ENCODE data around the gene CREBBP. TPM values are rescaled to one million over a fixed set of nuclear protein-coding genes. Genes with fewer than 3 reads are reported as not detected.

CREBBP gene
- total and polyA plus RNA-seq, 2 donors (not counting 3 experiments of a cell fraction or from before 2014, with no cell fraction given): 13.8 to 72.7 TPM

DNA sequence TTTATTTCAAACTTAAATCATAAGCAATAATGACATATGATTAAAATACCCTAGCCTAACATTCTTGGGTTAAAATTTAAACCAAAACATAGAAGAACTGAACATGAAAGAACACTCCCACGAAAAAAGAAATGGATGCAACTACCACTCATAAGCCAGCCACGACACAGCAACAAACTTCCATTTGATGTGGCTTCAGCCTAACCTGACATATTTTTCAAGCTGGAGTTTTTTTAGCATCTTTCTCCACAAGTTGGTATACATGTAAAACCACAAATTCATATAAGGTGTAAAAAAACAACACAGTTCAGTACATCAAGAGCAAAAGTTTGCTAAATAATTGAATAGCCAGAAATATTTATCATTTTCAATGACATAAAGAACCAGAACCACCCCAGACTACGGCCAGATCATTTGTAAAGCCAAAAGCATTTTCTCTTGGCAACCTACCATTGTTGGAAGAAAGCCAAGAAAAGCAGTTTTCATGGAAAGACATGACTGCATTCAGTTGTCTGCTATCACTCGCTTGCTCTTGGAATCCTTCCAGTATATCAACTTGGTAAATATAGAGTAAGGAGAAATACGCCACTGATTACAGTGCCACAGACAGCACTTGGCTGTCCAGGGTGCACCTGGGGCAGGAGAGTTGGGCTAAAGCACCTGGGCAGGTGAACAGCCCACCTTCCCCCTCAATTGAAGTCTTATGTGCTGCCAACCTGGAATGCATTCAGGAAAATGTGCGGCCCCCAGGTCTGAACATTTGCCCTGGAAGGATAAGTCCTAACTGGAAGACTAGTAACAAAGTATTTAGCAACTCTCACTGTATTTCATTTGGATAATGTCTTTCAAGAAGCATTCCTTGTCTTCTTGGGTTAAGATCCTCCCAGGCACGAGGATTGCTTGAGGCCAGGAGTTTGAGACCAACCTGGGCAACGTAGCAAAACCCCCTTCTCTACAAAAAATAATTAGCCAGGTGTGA, 60.5 kb downstream of the CREBBP start:
- no peaks in the 10 kb centered on the region for H3K36me3 ChIP-seq (ENCODE audit: control insufficient read depth in 2 of 2, extremely low read depth in 1 of 2, insufficient read depth in 2 of 2, low read length in 2 of 2)
- CTCF ChIA-PET: no interaction called here
- no peaks in the 10 kb centered on the region for H3K9me3 ChIP-seq (replicated peaks; ENCODE audit: control insufficient read depth, insufficient read depth, low read length)
- DNase-seq (ENCODE audit: low read depth, low spot score): peak; percentile 98
- peak overlapping the region; percentile 46 for H3K27ac ChIP-seq (ENCODE audit: insufficient read depth, low read depth, low read length)
- H4K20me1 ChIP-seq (replicated peaks; ENCODE audit: control insufficient read depth, extremely low read depth, insufficient read depth, low read length): peaks cover 14% of the 10 kb centered on the region
- H3K4me2 ChIP-seq (ENCODE audit: insufficient read depth, low read length): peak overlapping the region; percentile 46
- H2AFZ ChIP-seq (ENCODE audit: low read depth, low read length): no peak overlapping the region
- intact Hi-C loops (cut with micrococcal nuclease) (loop anchor here (2.0 kb wide), 1 partner anchor 17 kb away; no protein-coding TSS in a partner anchor), dilution Hi-C loops (cut with MboI; ENCODE audit: extremely low pct_ligation_motif_present, low sequenced_read_pairs) (no loop called here)
- POLR2A ChIA-PET: no interaction called here
- H3K79me2 ChIP-seq (ENCODE audit: control insufficient read depth, insufficient read depth, low read length): peaks cover 90% of the 10 kb centered on the region
- no peak for TF ChIP-seq EZH2 (IDR thresholded peaks at IDR 0.05; ENCODE audit: borderline replicate concordance, low read depth, low read length, severe bottlenecking)
- TF ChIP-seq, protein P1, sequence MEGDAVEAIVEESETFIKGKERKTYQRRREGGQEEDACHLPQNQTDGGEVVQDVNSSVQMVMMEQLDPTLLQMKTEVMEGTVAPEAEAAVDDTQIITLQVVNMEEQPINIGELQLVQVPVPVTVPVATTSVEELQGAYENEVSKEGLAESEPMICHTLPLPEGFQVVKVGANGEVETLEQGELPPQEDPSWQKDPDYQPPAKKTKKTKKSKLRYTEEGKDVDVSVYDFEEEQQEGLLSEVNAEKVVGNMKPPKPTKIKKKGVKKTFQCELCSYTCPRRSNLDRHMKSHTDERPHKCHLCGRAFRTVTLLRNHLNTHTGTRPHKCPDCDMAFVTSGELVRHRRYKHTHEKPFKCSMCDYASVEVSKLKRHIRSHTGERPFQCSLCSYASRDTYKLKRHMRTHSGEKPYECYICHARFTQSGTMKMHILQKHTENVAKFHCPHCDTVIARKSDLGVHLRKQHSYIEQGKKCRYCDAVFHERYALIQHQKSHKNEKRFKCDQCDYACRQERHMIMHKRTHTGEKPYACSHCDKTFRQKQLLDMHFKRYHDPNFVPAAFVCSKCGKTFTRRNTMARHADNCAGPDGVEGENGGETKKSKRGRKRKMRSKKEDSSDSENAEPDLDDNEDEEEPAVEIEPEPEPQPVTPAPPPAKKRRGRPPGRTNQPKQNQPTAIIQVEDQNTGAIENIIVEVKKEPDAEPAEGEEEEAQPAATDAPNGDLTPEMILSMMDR (IDR thresholded peaks at IDR 0.05; ENCODE audit: extremely low read depth in 1 of 2, insufficient read depth in 1 of 2, low read depth in 1 of 2, low read length in 2 of 2): no peak
- no peak for TF ChIP-seq POLR2A (IDR thresholded peaks at IDR 0.05; ENCODE audit: low read depth, low read length)
- TF ChIP-seq POLR2AphosphoS5 (IDR thresholded peaks at IDR 0.05; ENCODE audit: insufficient read depth, low read depth, low read length): peak; percentile 38
- TF ChIP-seq JUN (IDR thresholded peaks at IDR 0.05; ENCODE audit: borderline replicate concordance, insufficient read depth, insufficient read length, low read depth): peak; percentile 28
- no peaks in the 10 kb centered on the region for H3K27me3 ChIP-seq (ENCODE audit: control insufficient read depth in 2 of 2, insufficient read depth in 2 of 2, low read length in 2 of 2)
- H3K9me1 ChIP-seq (replicated peaks; ENCODE audit: control insufficient read depth, extremely low read depth, insufficient read depth, low read length): no peaks in the 10 kb centered on the region
- no TSS peak for BruUV-seq (replicated peaks)
- H3K9ac ChIP-seq (replicated peaks; ENCODE audit: extremely low read depth, insufficient read depth, low read length): no peak overlapping the region
- peaks cover 25% of the 10 kb centered on the region for H3K4me1 ChIP-seq (ENCODE audit: control insufficient read depth, extremely low read depth, insufficient read depth, low read length)
- no peak overlapping the region for H3K4me3 ChIP-seq (replicated peaks in 1 of 3; ENCODE audit: insufficient read depth in 1 of 3, low read depth in 1 of 3, low read length in 3 of 3)
- peak; percentile 99 for FAIRE-seq

Data from endothelial cell of umbilical vein (primary cell).